Vagina (tissue), 2 donors: ENCODE measurements around the gene PTOV1. TPM values are rescaled to one million over a fixed set of nuclear protein-coding genes. Genes with fewer than 3 reads are reported as not detected.

Experiments used
- DNase-seq, 2 donors: peaks; one replicate each; pipeline ENCODE4 v3.0.0-alpha.2; 2017; ENCODE audit errors: extremely low spot score in 2 of 2
- H3K27ac ChIP-seq: fragments of 200-600 bp; sonication (generic); one replicate; pipeline ENCODE4 v1.5.1; 2019
- H3K27me3 ChIP-seq: fragments of 200-600 bp; sonication (generic); one replicate; pipeline ENCODE4 v1.5.1; 2019
- H3K36me3 ChIP-seq, 2 donors: fragments of 200-600 bp; sonication (generic); one replicate each; pipeline ENCODE4 v1.5.1; 2017 to 2019
- H3K4me1 ChIP-seq: fragments of 200-600 bp; sonication (generic); one replicate; pipeline ENCODE4 v1.5.1; 2019
- H3K4me3 ChIP-seq, 2 donors: fragments of 200-600 bp; sonication (generic); 1 replicate in 1 of 2; 2 replicates in 1 of 2; pipeline ENCODE4 v1.5.1; 2016 to 2019
- H3K9me3 ChIP-seq: fragments of 200-600 bp; sonication (generic); one replicate; pipeline ENCODE4 v1.5.1; 2019
- POLR2A ChIP-seq, 2 donors: fragments of 450-650 bp; IDR thresholded peaks; one replicate each; pipeline ENCODE4 v1.6.1; 2017; ENCODE audit warnings: antibody characterized with exemption in 2 of 2, mild to moderate bottlenecking in 2 of 2, moderate library complexity in 2 of 2
- POLR2AphosphoS5 ChIP-seq, 2 donors: sonication (generic); formaldehyde crosslinking; IDR thresholded peaks; one replicate each; pipeline ENCODE4 v1.9.0; 2017; ENCODE audit warnings: antibody characterized with exemption in 2 of 2, mild to moderate bottlenecking in 2 of 2, low read depth in 1 of 2; ENCODE audit not compliant: insufficient read depth in 1 of 2
- intact Hi-C: fragments of 100-400 bp; cut with DNase I; formaldehyde crosslinking; loops from one replicate; pipeline ENCODE4 v1.15.1; 2023
- total RNA-seq: library from RNA; depleted of rRNA; stranded (reverse); fragments of >200 nt; gene quantifications from one replicate; pipeline ENCODE4 v1.2.3, GENCODE V29; 2016
- TF ChIP-seq, protein P1 (sequence below), 3 experiments: fragments of 450-650 bp in 2 of 3; fragments of 200-600 bp in 1 of 3; sonication (generic) in 1 of 3; IDR thresholded peaks; one replicate each; pipeline ENCODE4 v1.5.1; 2017 to 2019; ENCODE audit warnings: antibody characterized with exemption in 3 of 3, mild to moderate bottlenecking in 2 of 3, moderate library complexity in 2 of 3

PTOV1 gene
- total RNA-seq, 1 donor from 2014 or later, result 109 TPM

DNA sequence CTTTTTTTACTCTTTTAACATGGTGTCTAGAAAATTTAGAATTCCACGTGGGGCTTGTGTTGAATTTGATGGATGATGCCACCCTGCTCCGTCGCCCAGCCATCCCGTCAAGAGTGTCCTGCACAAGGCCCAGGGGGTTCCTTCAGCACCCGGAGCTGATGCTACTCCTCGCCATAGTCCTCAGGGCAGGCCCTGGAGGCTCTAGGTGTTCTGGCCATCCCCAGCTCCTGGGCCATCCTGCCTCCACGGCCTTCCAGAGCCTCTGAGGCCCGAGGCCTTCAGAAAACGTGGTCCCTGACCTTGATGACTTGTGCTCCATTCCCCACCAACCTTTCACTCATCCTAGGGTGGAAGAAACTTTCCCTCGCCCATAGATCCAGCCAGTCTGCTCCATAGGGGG is 22.9 kb downstream of the PTOV1 start:
- H3K4me1 ChIP-seq, result peaks cover 44% of the 10 kb centered on the region
- TF ChIP-seq, protein P1, sequence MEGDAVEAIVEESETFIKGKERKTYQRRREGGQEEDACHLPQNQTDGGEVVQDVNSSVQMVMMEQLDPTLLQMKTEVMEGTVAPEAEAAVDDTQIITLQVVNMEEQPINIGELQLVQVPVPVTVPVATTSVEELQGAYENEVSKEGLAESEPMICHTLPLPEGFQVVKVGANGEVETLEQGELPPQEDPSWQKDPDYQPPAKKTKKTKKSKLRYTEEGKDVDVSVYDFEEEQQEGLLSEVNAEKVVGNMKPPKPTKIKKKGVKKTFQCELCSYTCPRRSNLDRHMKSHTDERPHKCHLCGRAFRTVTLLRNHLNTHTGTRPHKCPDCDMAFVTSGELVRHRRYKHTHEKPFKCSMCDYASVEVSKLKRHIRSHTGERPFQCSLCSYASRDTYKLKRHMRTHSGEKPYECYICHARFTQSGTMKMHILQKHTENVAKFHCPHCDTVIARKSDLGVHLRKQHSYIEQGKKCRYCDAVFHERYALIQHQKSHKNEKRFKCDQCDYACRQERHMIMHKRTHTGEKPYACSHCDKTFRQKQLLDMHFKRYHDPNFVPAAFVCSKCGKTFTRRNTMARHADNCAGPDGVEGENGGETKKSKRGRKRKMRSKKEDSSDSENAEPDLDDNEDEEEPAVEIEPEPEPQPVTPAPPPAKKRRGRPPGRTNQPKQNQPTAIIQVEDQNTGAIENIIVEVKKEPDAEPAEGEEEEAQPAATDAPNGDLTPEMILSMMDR (IDR thresholded peaks at IDR 0.05), result no peak
- TF ChIP-seq POLR2A (IDR thresholded peaks at IDR 0.05) (no peak), POLR2AphosphoS5 (IDR thresholded peaks at IDR 0.05; ENCODE audit: insufficient read depth in 1 of 2, low read depth in 1 of 2) (no peak)
- DNase-seq, result no peak
- intact Hi-C loops, result no loop called here
- H3K27me3 ChIP-seq, result no peaks in the 10 kb centered on the region
- H3K27ac ChIP-seq, result no peak overlapping the region
- peaks cover 0 to 7% of the 10 kb centered on the region in 2 donors for H3K36me3 ChIP-seq
- no peak overlapping the region for H3K4me3 ChIP-seq
- no peaks in the 10 kb centered on the region for H3K9me3 ChIP-seq

DNA sequence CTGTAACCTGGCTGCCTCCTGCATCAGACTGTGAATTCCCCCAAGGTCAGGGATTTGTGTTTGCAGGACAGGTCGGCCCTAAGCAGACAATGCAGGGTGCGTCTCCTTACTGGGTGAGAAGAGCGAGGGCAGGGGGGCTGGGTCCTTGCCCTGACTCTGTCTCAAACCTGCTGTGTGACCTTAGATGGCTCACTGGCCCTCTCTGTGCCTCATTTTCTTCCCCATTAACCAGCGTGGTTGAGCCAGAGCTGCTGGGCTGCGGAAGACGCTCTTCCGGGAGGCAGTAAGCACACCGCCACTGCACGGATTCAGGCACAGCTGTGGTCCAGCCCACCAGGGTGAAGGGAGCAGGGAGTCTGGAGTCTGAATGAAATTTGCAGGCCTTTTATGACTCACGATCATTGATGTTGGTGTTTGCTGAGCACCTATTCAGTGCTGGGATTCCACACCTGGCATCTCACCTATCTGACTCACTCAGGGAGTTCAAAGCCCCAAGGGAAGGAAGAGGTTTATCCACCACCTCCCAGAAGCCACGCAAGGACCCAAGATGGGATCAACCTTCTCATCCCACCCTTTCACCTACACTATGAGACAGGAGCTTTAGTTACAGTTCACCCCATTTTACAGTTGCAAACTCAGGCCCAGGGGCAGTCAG is 23.7 kb downstream of the PTOV1 start:
- no peak overlapping the region for H3K4me3 ChIP-seq
- no peak for DNase-seq
- H3K4me1 ChIP-seq, result peaks cover 46% of the 10 kb centered on the region
- H3K27ac ChIP-seq, result peak overlapping the region; percentile 99
- no peak for TF ChIP-seq POLR2AphosphoS5 (IDR thresholded peaks at IDR 0.05; ENCODE audit: insufficient read depth in 1 of 2, low read depth in 1 of 2)
- TF ChIP-seq, protein P1 (IDR thresholded peaks at IDR 0.05), result no peak
- no peak for TF ChIP-seq POLR2A (IDR thresholded peaks at IDR 0.05)
- H3K36me3 ChIP-seq, result peaks cover 0 to 8% of the 10 kb centered on the region in 2 donors
- H3K27me3 ChIP-seq, result no peaks in the 10 kb centered on the region
- intact Hi-C loops, result loop anchor here (5.0 kb wide), 1 partner anchor 107 kb away; the partner anchor contains the start of gene AP2A1
- H3K9me3 ChIP-seq, result no peaks in the 10 kb centered on the region

DNA sequence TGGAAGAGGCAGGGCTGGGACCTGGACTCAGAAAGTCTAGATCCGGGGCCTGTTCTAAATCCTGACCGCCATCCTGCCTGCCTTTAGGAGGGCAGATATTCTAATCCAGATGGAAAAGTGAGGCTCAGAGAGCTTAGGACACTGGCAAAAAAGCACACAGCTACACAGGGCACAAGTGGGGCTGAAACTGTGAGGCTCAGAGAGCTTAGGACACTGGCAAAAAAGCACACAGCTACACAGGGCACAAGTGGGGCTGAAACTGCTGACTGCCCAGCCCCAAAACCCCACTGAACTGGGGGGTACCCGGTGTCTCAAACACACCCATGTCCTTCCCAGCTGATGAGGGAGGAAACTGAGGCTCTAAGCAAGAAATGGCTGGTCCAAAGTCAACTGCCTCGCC is 24.2 kb downstream of the PTOV1 start:
- H3K9me3 ChIP-seq, result no peaks in the 10 kb centered on the region
- peaks cover 0 to 14% of the 10 kb centered on the region in 2 donors for H3K36me3 ChIP-seq
- DNase-seq, result no peak
- H3K27me3 ChIP-seq, result no peaks in the 10 kb centered on the region
- H3K27ac ChIP-seq, result peak overlapping the region; percentile 99
- no peak for TF ChIP-seq POLR2A (IDR thresholded peaks at IDR 0.05)
- TF ChIP-seq POLR2AphosphoS5 (IDR thresholded peaks at IDR 0.05; ENCODE audit: insufficient read depth in 1 of 2, low read depth in 1 of 2), result no peak
- TF ChIP-seq, protein P1 (IDR thresholded peaks at IDR 0.05), result no peak
- H3K4me3 ChIP-seq, result peak overlapping the region; percentile 80 to 98
- intact Hi-C loops, result loop anchor here (5.0 kb wide), 1 partner anchor 108 kb away; the partner anchor contains the start of gene AP2A1
- H3K4me1 ChIP-seq, result peaks cover 41% of the 10 kb centered on the region

DNA sequence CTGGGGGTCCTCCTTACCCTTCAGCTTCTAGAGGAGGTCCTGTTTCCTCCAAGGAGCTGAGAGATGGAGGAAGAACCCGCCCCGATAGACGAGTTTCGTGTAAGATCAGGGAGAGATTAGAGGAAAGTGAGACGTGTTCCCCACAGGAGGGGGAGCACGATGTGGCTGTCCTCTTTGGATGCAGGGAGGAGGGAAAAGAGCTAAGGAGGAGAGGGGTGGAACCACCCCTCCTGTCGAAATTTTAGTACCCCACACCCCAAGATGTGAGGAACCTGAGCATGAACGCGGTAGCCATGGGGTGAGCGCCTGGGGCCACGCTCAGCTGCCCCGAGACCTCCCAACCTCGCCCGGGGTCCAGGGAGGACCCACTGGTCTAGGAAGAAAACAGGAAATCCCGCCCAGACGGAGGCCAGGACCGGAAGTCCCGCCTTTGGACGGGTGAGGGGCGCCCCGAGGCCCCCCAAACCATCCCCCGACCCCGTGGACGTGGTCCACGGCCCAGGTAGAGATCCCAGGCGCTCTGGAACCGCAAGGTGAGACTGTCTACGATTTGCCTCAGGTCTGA is 25.0 kb downstream of the PTOV1 start:
- intact Hi-C loops, result loop anchor here (5.0 kb wide), 1 partner anchor 109 kb away; the partner anchor contains the start of gene AP2A1
- peak in 1 of 2 donors; percentile 94 for DNase-seq
- TF ChIP-seq POLR2A (IDR thresholded peaks at IDR 0.05), result peak in 1 of 2 donors; percentile 4
- TF ChIP-seq POLR2AphosphoS5 (IDR thresholded peaks at IDR 0.05; ENCODE audit: insufficient read depth in 1 of 2, low read depth in 1 of 2), result peak in 1 of 2 donors; percentile 36
- TF ChIP-seq, protein P1 (IDR thresholded peaks at IDR 0.05), result no peak
- Histone ChIP-seq H3K4me1 (peaks cover 34% of the 10 kb centered on the region), H3K27ac (peak overlapping the region; percentile 99), H3K4me3 (peak overlapping the region; percentile 80 to 98), H3K27me3 (no peaks in the 10 kb centered on the region), H3K9me3 (no peaks in the 10 kb centered on the region), H3K36me3 (peaks cover 0 to 21% of the 10 kb centered on the region in 2 donors)
